ENCODE measurements around the gene FAM199X.

FAM199X gene

GRCh38 chrX:104183685-104184084, 17.4 kb downstream of the FAM199X start:
- Histone ChIP-seq H3K27ac (replicated peaks) (no peak overlapping the region), H3K27me3 (ENCODE audit: insufficient read depth, poor library complexity, severe bottlenecking) (no peaks in the 10 kb centered on the region), H3K4me3 (replicated peaks; ENCODE audit: insufficient read depth, low read length) (no peak overlapping the region)
- no peak for TF ChIP-seq GABPA (IDR thresholded peaks at IDR 0.05; ENCODE audit: low read depth)
- TF ChIP-seq CTCF (IDR thresholded peaks at IDR 0.05; ENCODE audit: insufficient read depth, low read length), result no peak
- no peak for TF ChIP-seq POLR2AphosphoS5 (IDR thresholded peaks at IDR 0.05; ENCODE audit: low read depth)
- TF ChIP-seq SPI1 (IDR thresholded peaks at IDR 0.05; ENCODE audit: borderline replicate concordance, low read depth), result no peak
- no peak for TF ChIP-seq REST (IDR thresholded peaks at IDR 0.05; ENCODE audit: insufficient replicate concordance, low read depth)
- DNase-seq (ENCODE audit: low read depth in 1 of 2, low spot score in 1 of 2), result no peak

GRCh38 chrX:104187931-104188330, 21.7 kb downstream of the FAM199X start:
- Histone ChIP-seq H3K4me3 (replicated peaks; ENCODE audit: insufficient read depth, low read length) (no peak overlapping the region), H3K27ac (replicated peaks) (no peak overlapping the region), H3K27me3 (ENCODE audit: insufficient read depth, poor library complexity, severe bottlenecking) (no peaks in the 10 kb centered on the region)
- no peak for TF ChIP-seq GABPA (IDR thresholded peaks at IDR 0.05; ENCODE audit: low read depth)
- no peak for TF ChIP-seq POLR2AphosphoS5 (IDR thresholded peaks at IDR 0.05; ENCODE audit: low read depth)
- no peak for TF ChIP-seq SPI1 (IDR thresholded peaks at IDR 0.05; ENCODE audit: borderline replicate concordance, low read depth)
- TF ChIP-seq CTCF (IDR thresholded peaks at IDR 0.05; ENCODE audit: insufficient read depth, low read length), result no peak
- no peak for TF ChIP-seq REST (IDR thresholded peaks at IDR 0.05; ENCODE audit: insufficient replicate concordance, low read depth)
- DNase-seq (ENCODE audit: low read depth in 1 of 2, low spot score in 1 of 2), result no peak

- TF ChIP-seq SPI1 (IDR thresholded peaks at IDR 0.05; ENCODE audit: borderline replicate concordance, low read depth) (no peak), GABPA (IDR thresholded peaks at IDR 0.05; ENCODE audit: low read depth) (no peak), CTCF (IDR thresholded peaks at IDR 0.05; ENCODE audit: insufficient read depth, low read length) (no peak), REST (IDR thresholded peaks at IDR 0.05; ENCODE audit: insufficient replicate concordance, low read depth) (no peak), POLR2AphosphoS5 (IDR thresholded peaks at IDR 0.05; ENCODE audit: low read depth) (no peak)
- DNase-seq (ENCODE audit: low read depth in 1 of 2, low spot score in 1 of 2), result no peak
These were observed 23.6 kb downstream of the FAM199X start for GRCh38 chrX:104189837-104190236.

More at GRCh38 chrX:104189837-104190236, 23.6 kb downstream of the FAM199X start:
- Histone ChIP-seq H3K27me3 (ENCODE audit: insufficient read depth, poor library complexity, severe bottlenecking) (no peaks in the 10 kb centered on the region), H3K27ac (replicated peaks) (no peak overlapping the region), H3K4me3 (replicated peaks; ENCODE audit: insufficient read depth, low read length) (no peak overlapping the region)
